Measurements from ENCODE around the gene TSHR. TPM values are rescaled to one million over a fixed set of nuclear protein-coding genes. Genes with fewer than 3 reads are reported as not detected.
"Not testable (repeated sequence)": the region's sequence is repeated elsewhere in the genome, so short reads cannot be mapped to it uniquely, and the experiment has no call there.

The TSHR gene
- total and polyA plus RNA-seq, 9 donors = 0.20 to 1.0 (median 0.37) TPM

DNA sequence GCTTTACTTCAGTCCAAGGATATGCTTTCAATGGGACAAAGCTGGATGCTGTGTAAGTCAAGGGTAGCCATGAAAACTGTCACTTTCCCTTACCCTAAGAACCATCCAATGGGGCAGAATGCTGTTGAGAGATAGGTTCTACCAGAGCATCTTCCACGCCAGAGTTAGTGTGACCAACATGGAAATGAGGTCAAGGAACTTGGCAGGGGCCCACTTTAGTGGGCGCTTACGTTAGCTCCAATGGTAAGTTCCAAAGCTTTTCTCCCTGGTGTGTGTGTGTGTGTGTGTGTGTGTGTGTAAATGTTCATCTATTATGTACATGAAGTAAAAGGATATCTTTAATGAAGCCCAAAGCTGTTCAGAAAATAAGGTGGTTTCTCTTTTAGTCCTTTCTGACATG, 141.2 kb downstream of the TSHR start:
- 90% methylated on average over 2 of the region's 3 CpGs for WGBS (ENCODE audit: insufficient coverage)
- DNase-seq = no peak
- Histone ChIP-seq H3K4me1 (ENCODE audit: control insufficient read depth, insufficient read depth, low read length) (no peaks in the 10 kb centered on the region), H3K27ac (ENCODE audit: low read length) (no peak overlapping the region), H3K36me3 (ENCODE audit: control insufficient read depth, insufficient read depth, low read length) (no peaks in the 10 kb centered on the region), H3K27me3 (ENCODE audit: control insufficient read depth, insufficient read depth, low read length) (no peaks in the 10 kb centered on the region), H3K4me3 (ENCODE audit: low read length) (no peak overlapping the region), H3K9me3 (replicated peaks; ENCODE audit: control insufficient read depth, low read depth, low read length) (no peaks in the 10 kb centered on the region)

DNA sequence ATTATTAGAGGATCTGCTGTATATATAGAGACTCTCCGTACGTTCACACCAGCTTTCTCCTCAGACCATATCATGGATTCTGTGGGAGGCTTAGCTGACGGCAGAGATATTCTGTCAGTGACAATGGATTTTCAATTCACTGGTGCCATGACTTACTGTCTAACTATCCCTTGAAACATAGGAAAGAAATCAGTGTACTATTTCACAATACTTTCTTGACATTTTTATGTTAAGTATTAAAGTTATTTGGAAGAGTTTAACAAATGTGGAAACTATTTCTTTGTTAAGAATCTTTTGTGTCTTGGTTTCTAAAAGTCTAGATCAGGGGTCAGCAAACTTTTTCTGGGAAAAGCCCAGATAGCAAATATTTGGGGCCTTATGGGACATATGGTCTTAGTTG, 146.8 kb downstream of the TSHR start:
- no peaks in the 10 kb centered on the region for H3K4me1 ChIP-seq (ENCODE audit: control insufficient read depth, insufficient read depth, low read length)
- H3K36me3 ChIP-seq (ENCODE audit: control insufficient read depth, insufficient read depth, low read length) = no peaks in the 10 kb centered on the region
- H3K27me3 ChIP-seq (ENCODE audit: control insufficient read depth, insufficient read depth, low read length) = no peaks in the 10 kb centered on the region
- no peak for DNase-seq
- no CpG with 5 or more reads among the region's 3 CpGs for WGBS (ENCODE audit: insufficient coverage)
- no peak overlapping the region for H3K27ac ChIP-seq (ENCODE audit: low read length)
- no peaks in the 10 kb centered on the region for H3K9me3 ChIP-seq (replicated peaks; ENCODE audit: control insufficient read depth, low read depth, low read length)
- H3K4me3 ChIP-seq (ENCODE audit: low read length) = no peak overlapping the region

DNA sequence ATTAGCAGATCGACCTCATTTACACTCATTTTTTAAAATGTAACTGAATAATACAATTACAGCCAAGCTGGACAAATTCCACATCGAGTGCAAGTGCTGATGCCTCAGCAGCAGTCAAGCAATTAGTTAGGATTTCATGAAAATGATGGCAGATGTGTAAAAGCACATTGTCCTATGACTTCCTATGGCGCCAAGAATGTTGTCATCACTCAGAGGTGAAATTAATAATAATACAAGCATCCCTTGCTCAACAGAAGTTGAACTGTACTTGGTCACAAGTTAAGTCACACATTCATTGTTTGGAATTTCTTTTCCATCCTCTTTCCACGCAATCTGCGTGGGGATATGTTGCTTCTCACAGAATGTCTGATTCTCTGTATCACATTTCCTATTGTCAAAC, 148.0 kb downstream of the TSHR start:
- Histone ChIP-seq H3K4me3 (ENCODE audit: low read length) (no peak overlapping the region), H3K4me1 (ENCODE audit: control insufficient read depth, insufficient read depth, low read length) (no peaks in the 10 kb centered on the region), H3K36me3 (ENCODE audit: control insufficient read depth, insufficient read depth, low read length) (no peaks in the 10 kb centered on the region), H3K27ac (ENCODE audit: low read length) (no peak overlapping the region), H3K27me3 (ENCODE audit: control insufficient read depth, insufficient read depth, low read length) (no peaks in the 10 kb centered on the region), H3K9me3 (replicated peaks; ENCODE audit: control insufficient read depth, low read depth, low read length) (no peaks in the 10 kb centered on the region)
- 73% methylated on average over 2 of the region's 5 CpGs for WGBS (ENCODE audit: insufficient coverage)
- no peak for DNase-seq

DNA sequence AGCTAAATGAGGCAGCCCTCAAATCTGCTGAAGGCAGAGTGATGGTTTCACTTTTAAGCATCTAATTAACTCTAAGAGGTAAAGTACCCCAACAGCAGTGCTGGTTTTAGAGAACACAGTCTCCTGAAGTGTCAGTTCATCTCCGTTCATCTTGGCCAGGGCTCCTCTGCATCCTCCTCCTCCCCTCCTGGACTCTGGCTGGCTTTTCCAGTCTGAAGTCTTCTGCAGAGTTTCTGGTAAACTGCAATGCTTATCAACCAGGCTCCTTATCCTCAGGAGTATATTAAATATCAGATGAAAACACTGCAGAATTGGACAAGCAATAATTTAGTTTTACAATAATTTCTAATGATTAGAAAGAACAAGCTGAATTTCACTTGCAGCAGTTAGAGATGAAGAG, 150.0 kb downstream of the TSHR start:
- no peak overlapping the region for H3K4me3 ChIP-seq (ENCODE audit: low read length)
- H3K27me3 ChIP-seq (ENCODE audit: control insufficient read depth, insufficient read depth, low read length) = no peaks in the 10 kb centered on the region
- H3K9me3 ChIP-seq (replicated peaks; ENCODE audit: control insufficient read depth, low read depth, low read length) = no peaks in the 10 kb centered on the region
- no peak overlapping the region for H3K27ac ChIP-seq (ENCODE audit: low read length)
- no peaks in the 10 kb centered on the region for H3K36me3 ChIP-seq (ENCODE audit: control insufficient read depth, insufficient read depth, low read length)
- WGBS (ENCODE audit: insufficient coverage) = no CpG with 5 or more reads among the region's 1 CpG
- no peaks in the 10 kb centered on the region for H3K4me1 ChIP-seq (ENCODE audit: control insufficient read depth, insufficient read depth, low read length)
- peak; percentile 20 for DNase-seq

DNA sequence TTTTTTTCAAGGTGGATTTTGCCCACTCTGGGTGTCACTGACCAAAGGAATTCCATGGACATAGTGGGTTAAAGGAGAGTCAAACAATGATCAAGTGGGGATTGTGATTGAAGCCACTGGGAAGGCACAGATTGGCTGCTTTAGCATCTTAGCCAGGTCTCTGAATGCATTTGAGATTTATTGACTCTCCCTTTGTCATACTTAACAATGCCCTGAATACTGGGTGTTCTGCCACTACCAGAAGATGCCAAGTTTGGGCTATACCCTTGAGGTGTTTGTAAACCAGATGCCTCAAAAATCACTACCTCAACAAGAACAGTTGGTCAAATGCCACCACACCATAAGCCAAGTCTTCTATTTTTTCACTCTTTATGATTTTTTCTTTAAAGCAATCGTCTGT, 150.5 kb downstream of the TSHR start:
- H3K27ac ChIP-seq (ENCODE audit: low read length) = no peak overlapping the region
- H3K9me3 ChIP-seq (replicated peaks; ENCODE audit: control insufficient read depth, low read depth, low read length) = no peaks in the 10 kb centered on the region
- no peak for DNase-seq
- H3K4me3 ChIP-seq (ENCODE audit: low read length) = no peak overlapping the region
- H3K27me3 ChIP-seq (ENCODE audit: control insufficient read depth, insufficient read depth, low read length) = no peaks in the 10 kb centered on the region
- H3K36me3 ChIP-seq (ENCODE audit: control insufficient read depth, insufficient read depth, low read length) = no peaks in the 10 kb centered on the region
- no peaks in the 10 kb centered on the region for H3K4me1 ChIP-seq (ENCODE audit: control insufficient read depth, insufficient read depth, low read length)
- no CpG with 5 or more reads among the region's 1 CpG for WGBS (ENCODE audit: insufficient coverage)

DNA sequence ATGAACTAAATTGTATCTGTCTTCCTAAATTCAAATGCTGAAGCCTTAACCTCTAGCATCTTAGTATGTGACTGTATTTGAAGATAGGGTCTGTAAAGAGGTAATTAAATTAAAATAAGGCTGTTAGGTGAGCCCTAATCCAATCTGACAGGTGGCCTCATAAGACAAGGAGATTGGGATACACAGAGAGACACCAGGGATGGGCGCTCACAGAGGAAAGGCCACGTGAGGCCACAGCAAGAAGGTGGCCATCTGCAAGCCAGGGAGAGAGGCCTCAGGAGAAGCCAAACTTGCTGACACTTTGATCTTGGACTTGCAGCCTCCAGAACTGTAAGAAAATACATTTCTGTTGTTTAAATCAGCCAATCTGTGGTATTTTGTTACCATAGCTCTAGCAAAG, 154.8 kb downstream of the TSHR start:
- 39% methylated on average over 2 of the region's 2 CpGs for WGBS (ENCODE audit: insufficient coverage)
- Histone ChIP-seq H3K4me1 (ENCODE audit: control insufficient read depth, insufficient read depth, low read length) (no peaks in the 10 kb centered on the region), H3K36me3 (ENCODE audit: control insufficient read depth, insufficient read depth, low read length) (no peaks in the 10 kb centered on the region), H3K27me3 (ENCODE audit: control insufficient read depth, insufficient read depth, low read length) (no peaks in the 10 kb centered on the region), H3K27ac (ENCODE audit: low read length) (no peak overlapping the region), H3K4me3 (ENCODE audit: low read length) (no peak overlapping the region), H3K9me3 (replicated peaks; ENCODE audit: control insufficient read depth, low read depth, low read length) (no peaks in the 10 kb centered on the region)
- no peak for DNase-seq

DNA sequence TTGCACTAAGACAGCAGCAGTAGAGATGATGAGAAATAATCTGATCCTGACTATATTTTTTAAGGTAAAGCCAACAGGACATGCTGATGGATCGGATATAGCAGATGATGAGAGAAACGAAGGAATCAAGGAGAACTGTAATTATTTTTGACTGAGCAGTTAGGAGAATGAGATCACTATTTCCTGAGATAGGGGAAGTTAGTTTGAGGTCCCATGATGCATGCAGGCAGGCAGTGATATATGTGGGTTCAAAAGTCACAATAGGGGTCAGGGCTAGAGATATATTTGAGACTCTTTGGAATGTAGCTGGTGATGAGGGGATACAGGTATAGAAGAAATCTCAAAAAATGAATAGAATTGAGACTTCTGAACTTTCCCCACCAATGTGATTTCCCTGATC, 157.8 kb downstream of the TSHR start:
- Histone ChIP-seq H3K36me3 (ENCODE audit: control insufficient read depth, insufficient read depth, low read length) (no peaks in the 10 kb centered on the region), H3K27me3 (ENCODE audit: control insufficient read depth, insufficient read depth, low read length) (no peaks in the 10 kb centered on the region), H3K4me3 (ENCODE audit: low read length) (no peak overlapping the region), H3K4me1 (ENCODE audit: control insufficient read depth, insufficient read depth, low read length) (no peaks in the 10 kb centered on the region), H3K27ac (ENCODE audit: low read length) (no peak overlapping the region), H3K9me3 (replicated peaks; ENCODE audit: control insufficient read depth, low read depth, low read length) (no peaks in the 10 kb centered on the region)
- WGBS (ENCODE audit: insufficient coverage) = 81% methylated on average over 2 of the region's 2 CpGs
- DNase-seq = no peak

DNA sequence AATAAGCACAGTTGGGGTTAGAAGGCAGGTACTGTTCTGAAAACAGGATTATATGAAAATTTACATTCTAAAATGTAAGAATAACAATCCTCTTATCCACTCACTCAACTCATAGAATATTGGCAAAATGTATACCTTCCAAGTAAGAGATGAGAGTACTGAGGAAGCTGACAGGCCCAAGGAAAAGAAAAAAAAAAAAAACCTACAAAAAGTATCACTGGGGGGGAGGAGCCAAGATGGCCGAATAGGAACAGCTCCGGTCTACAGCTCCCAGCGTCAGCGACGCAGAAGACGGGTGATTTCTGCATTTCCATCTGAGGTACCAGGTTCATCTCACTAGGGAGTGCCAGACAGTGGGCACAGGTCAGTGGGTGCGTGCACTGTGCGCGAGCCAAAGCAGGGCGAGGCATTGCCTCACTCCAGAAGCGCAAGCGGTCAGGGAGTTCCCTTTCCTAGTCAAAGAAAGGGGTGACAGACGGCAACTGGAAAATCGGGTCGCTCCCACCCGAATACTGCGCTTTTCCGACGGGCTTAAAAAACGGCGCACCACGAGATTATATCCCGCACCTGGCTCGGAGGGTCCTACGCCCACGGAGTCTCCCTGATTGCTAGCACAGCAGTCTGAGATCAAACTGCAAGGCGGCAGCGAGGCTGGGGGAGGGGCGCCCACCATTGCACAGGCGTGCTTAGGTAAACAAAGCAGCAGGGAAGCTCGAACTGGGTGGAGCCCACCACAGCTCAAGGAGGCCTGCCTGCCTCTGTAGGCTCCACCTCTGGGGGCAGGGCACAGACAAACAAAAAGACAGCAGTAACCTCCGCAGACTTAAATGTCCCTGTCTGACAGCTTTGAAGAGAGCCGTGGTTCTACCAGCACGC, 158.8 kb downstream of the TSHR start:
- 88% methylated on average over 18 of the region's 34 CpGs for WGBS (ENCODE audit: insufficient coverage)
- H3K27ac ChIP-seq (ENCODE audit: low read length); H3K36me3 ChIP-seq (ENCODE audit: control insufficient read depth, insufficient read depth, low read length); H3K4me3 ChIP-seq (ENCODE audit: low read length); DNase-seq; H3K4me1 ChIP-seq (ENCODE audit: control insufficient read depth, insufficient read depth, low read length); H3K27me3 ChIP-seq (ENCODE audit: control insufficient read depth, insufficient read depth, low read length); H3K9me3 ChIP-seq (replicated peaks; ENCODE audit: control insufficient read depth, low read depth, low read length): not testable (repeated sequence)

DNA sequence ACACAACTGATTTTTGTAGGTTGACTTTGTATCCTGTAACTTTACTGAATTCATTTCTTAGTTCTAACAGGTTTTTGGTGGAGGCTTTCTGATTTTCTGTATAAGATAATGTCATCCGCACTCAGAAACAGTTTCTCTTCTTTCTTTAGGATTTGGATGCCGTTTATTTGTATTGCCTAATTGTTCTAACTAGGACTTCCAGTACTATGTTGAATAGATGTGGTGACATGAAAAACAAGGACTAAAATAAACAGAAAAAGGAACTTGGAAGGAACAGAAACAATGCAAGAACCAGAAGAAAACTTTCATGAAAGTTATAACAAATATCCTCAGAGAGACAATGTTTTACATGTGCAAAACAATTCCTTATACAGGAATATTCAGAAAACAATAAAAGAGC, 165.1 kb downstream of the TSHR start:
- WGBS (ENCODE audit: insufficient coverage) = no CpG with 5 or more reads among the region's 2 CpGs
- Histone ChIP-seq H3K36me3 (ENCODE audit: control insufficient read depth, insufficient read depth, low read length) (no peaks in the 10 kb centered on the region), H3K4me3 (ENCODE audit: low read length) (no peak overlapping the region), H3K4me1 (ENCODE audit: control insufficient read depth, insufficient read depth, low read length) (no peaks in the 10 kb centered on the region), H3K27me3 (ENCODE audit: control insufficient read depth, insufficient read depth, low read length) (no peaks in the 10 kb centered on the region), H3K9me3 (replicated peaks; ENCODE audit: control insufficient read depth, low read depth, low read length) (no peaks in the 10 kb centered on the region), H3K27ac (ENCODE audit: low read length) (no peak overlapping the region)
- DNase-seq = no peak

DNA sequence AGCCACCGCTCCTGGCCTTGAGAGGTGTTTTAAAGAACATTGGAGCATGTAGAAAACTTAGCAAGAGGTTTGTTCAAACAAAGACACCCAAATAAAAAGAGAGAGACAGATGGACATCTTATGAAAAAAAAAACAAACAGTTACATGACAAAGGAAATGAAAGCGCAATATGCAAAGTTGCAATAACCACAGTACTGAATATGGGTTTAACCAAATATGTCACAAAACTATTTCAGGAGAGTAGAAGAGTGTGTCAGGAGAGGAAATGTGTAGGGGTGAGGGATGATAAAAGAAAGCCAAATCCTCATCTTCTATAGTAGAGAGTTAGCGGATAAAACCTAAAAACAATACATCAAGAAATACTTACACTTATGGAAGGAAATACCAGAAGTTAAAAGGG, 166.9 kb downstream of the TSHR start:
- no CpG with 5 or more reads among the region's 3 CpGs for whole genome bisulfite sequencing (ENCODE audit: insufficient coverage)
- no peak overlapping the region for H3K27ac ChIP-seq (ENCODE audit: low read length)
- no peak for DNase-seq
- H3K4me1 ChIP-seq (ENCODE audit: control insufficient read depth, insufficient read depth, low read length) = no peaks in the 10 kb centered on the region
- no peaks in the 10 kb centered on the region for H3K27me3 ChIP-seq (ENCODE audit: control insufficient read depth, insufficient read depth, low read length)
- H3K36me3 ChIP-seq (ENCODE audit: control insufficient read depth, insufficient read depth, low read length) = no peaks in the 10 kb centered on the region
- H3K4me3 ChIP-seq (ENCODE audit: low read length) = no peak overlapping the region
- H3K9me3 ChIP-seq (replicated peaks; ENCODE audit: control insufficient read depth, low read depth, low read length) = no peaks in the 10 kb centered on the region

DNA sequence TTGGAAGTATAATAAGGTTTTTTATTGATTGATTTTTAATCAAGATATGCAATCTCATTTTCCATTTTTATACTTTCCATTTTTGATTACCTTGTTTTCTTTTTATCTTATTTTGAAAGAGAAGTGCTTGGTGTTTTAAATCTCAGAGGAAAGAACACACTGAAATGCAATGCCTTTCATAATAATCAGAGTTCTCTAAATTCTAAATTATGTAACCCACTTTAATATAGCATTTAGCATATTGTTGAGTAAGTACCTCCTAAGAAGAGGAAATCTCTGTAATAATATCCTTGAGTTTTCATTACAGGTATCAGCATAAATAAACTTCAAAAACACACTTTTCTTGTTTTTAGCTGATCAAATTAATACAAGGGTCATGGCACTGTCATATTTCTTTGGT, 168.4 kb downstream of the TSHR start:
- Histone ChIP-seq H3K27ac (ENCODE audit: low read length) (no peak overlapping the region), H3K4me1 (ENCODE audit: control insufficient read depth, insufficient read depth, low read length) (no peaks in the 10 kb centered on the region), H3K27me3 (ENCODE audit: control insufficient read depth, insufficient read depth, low read length) (no peaks in the 10 kb centered on the region), H3K36me3 (ENCODE audit: control insufficient read depth, insufficient read depth, low read length) (no peaks in the 10 kb centered on the region), H3K4me3 (ENCODE audit: low read length) (no peak overlapping the region), H3K9me3 (replicated peaks; ENCODE audit: control insufficient read depth, low read depth, low read length) (no peaks in the 10 kb centered on the region)
- DNase-seq = no peak
